ENCODE data around the gene WASF3.

The WASF3 gene

GRCh38 chr13:26605845-26606244, 48.4 kb downstream of the WASF3 start:
- H3K4me1 ChIP-seq (ENCODE audit: insufficient read depth, insufficient read length): no peaks in the 10 kb centered on the region
- H3K4me3 ChIP-seq (ENCODE audit: insufficient read length, low read depth): no peak overlapping the region
- H3K9me3 ChIP-seq (ENCODE audit: insufficient read depth, low read length): no peaks in the 10 kb centered on the region
- no peaks in the 10 kb centered on the region for H3K36me3 ChIP-seq (ENCODE audit: insufficient read depth, insufficient read length, low read length)
- no peaks in the 10 kb centered on the region for H3K27me3 ChIP-seq (ENCODE audit: insufficient read depth, insufficient read length)
- H3K9ac ChIP-seq (ENCODE audit: insufficient read length, low read depth): no peak overlapping the region
- TF ChIP-seq ZNF274 (IDR thresholded peaks at IDR 0.05; ENCODE audit: low read depth, low read length) (no peak), YY1 (IDR thresholded peaks at IDR 0.05; ENCODE audit: insufficient read depth, insufficient read length) (no peak), SUZ12 (IDR thresholded peaks at IDR 0.05; ENCODE audit: extremely low read depth, insufficient read depth, insufficient read length) (no peak)
- no peak for DNase-seq (ENCODE audit: low read depth, low spot score)

DNA sequence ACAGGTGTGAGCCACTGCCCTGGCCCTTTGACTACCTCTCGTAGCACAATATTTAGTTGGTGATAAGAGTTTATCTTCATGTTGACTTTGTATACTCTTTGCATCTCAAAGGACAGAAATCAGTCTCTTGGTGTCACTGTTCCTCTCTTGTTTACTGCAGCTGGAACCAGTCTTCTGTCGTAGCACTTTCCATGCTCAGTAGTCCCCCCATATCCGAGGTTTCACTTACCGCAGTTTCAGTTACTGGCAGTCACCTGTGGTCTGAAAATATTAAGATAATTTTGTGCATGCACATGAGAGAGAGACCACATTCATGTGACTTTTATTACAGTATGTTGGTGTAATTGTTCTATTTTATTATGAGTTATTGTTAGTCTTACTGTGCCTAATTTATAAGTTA, 49.1 kb downstream of the WASF3 start:
- Histone ChIP-seq H3K9me3 (ENCODE audit: insufficient read depth, low read length) (no peaks in the 10 kb centered on the region), H3K9ac (ENCODE audit: insufficient read length, low read depth) (no peak overlapping the region), H3K27me3 (ENCODE audit: insufficient read depth, insufficient read length) (no peaks in the 10 kb centered on the region), H3K4me1 (ENCODE audit: insufficient read depth, insufficient read length) (no peaks in the 10 kb centered on the region), H3K36me3 (ENCODE audit: insufficient read depth, insufficient read length, low read length) (no peaks in the 10 kb centered on the region), H3K4me3 (ENCODE audit: insufficient read length, low read depth) (no peak overlapping the region)
- TF ChIP-seq ZNF274 (IDR thresholded peaks at IDR 0.05; ENCODE audit: low read depth, low read length): no peak
- no peak for TF ChIP-seq SUZ12 (IDR thresholded peaks at IDR 0.05; ENCODE audit: extremely low read depth, insufficient read depth, insufficient read length)
- no peak for TF ChIP-seq YY1 (IDR thresholded peaks at IDR 0.05; ENCODE audit: insufficient read depth, insufficient read length)
- no peak for DNase-seq (ENCODE audit: low read depth, low spot score)

DNA sequence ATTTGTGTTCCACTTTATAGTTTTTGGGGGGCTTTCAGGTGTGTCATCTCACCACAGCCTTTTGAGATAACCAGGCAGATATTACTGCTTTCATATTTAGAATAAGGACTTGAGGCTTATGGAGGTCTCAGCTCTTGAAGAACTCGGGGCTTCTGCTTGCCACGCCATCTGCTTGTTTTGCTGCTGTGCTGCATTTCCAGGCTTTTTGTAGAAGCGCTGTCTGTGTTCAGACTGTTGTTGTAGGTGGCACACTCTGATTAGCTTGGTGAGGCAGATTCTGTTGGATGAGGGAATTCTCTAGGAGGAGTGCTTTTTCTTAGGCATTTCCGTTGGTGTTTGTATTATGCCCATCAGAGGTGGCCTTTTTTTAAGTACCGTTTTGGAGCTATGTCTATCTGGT, 57.2 kb downstream of the WASF3 start:
- Histone ChIP-seq H3K4me3 (ENCODE audit: insufficient read length, low read depth) (no peak overlapping the region), H3K27me3 (ENCODE audit: insufficient read depth, insufficient read length) (no peaks in the 10 kb centered on the region), H3K36me3 (ENCODE audit: insufficient read depth, insufficient read length, low read length) (no peaks in the 10 kb centered on the region), H3K9me3 (ENCODE audit: insufficient read depth, low read length) (no peaks in the 10 kb centered on the region), H3K9ac (ENCODE audit: insufficient read length, low read depth) (no peak overlapping the region), H3K4me1 (ENCODE audit: insufficient read depth, insufficient read length) (no peaks in the 10 kb centered on the region)
- no peak for TF ChIP-seq SUZ12 (IDR thresholded peaks at IDR 0.05; ENCODE audit: extremely low read depth, insufficient read depth, insufficient read length)
- TF ChIP-seq ZNF274 (IDR thresholded peaks at IDR 0.05; ENCODE audit: low read depth, low read length): no peak
- TF ChIP-seq YY1 (IDR thresholded peaks at IDR 0.05; ENCODE audit: insufficient read depth, insufficient read length): no peak
- DNase-seq (ENCODE audit: low read depth, low spot score): no peak

DNA sequence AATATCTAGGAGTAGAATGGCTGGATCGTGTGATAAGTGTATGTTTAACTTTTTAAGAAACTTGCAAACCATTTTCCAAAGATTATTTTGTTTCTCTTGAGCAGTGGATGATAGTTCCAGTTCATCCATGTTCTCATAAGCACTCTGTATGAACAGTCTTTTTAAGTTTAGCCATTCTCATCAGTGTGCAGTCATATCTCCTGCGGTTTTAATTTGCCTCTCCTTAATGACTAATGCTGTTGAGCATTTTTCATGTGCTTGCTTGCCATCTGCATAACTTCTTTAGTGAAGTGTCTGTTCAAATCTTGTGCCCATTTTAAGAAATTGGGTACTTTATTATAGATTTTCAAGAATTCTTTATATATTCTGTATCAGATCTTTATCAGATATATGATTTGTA, 58.6 kb downstream of the WASF3 start:
- TF ChIP-seq ZNF274 (IDR thresholded peaks at IDR 0.05; ENCODE audit: low read depth, low read length) (no peak), SUZ12 (IDR thresholded peaks at IDR 0.05; ENCODE audit: extremely low read depth, insufficient read depth, insufficient read length) (no peak), YY1 (IDR thresholded peaks at IDR 0.05; ENCODE audit: insufficient read depth, insufficient read length) (no peak)

GRCh38 chr13:26618726-26619125, 61.2 kb downstream of the WASF3 start:
- no peak for TF ChIP-seq SUZ12 (IDR thresholded peaks at IDR 0.05; ENCODE audit: extremely low read depth, insufficient read depth, insufficient read length)
- no peak for TF ChIP-seq YY1 (IDR thresholded peaks at IDR 0.05; ENCODE audit: insufficient read depth, insufficient read length)
- Histone ChIP-seq H3K4me1 (ENCODE audit: insufficient read depth, insufficient read length) (no peaks in the 10 kb centered on the region), H3K36me3 (ENCODE audit: insufficient read depth, insufficient read length, low read length) (no peaks in the 10 kb centered on the region), H3K4me3 (ENCODE audit: insufficient read length, low read depth) (no peak overlapping the region), H3K9ac (ENCODE audit: insufficient read length, low read depth) (no peak overlapping the region), H3K27me3 (ENCODE audit: insufficient read depth, insufficient read length) (no peaks in the 10 kb centered on the region), H3K9me3 (ENCODE audit: insufficient read depth, low read length) (peaks cover 2% of the 10 kb centered on the region; the same call in 1 of the 2 replicates)
- no peak for DNase-seq (ENCODE audit: low read depth, low spot score)

More for the DNA sequence above, 58.6 kb downstream of the WASF3 start:
- no peaks in the 10 kb centered on the region for H3K4me1 ChIP-seq (ENCODE audit: insufficient read depth, insufficient read length)
- H3K4me3 ChIP-seq (ENCODE audit: insufficient read length, low read depth): no peak overlapping the region
- H3K9ac ChIP-seq (ENCODE audit: insufficient read length, low read depth): no peak overlapping the region
- H3K27me3 ChIP-seq (ENCODE audit: insufficient read depth, insufficient read length): no peaks in the 10 kb centered on the region
- no peaks in the 10 kb centered on the region for H3K9me3 ChIP-seq (ENCODE audit: insufficient read depth, low read length)
- H3K36me3 ChIP-seq (ENCODE audit: insufficient read depth, insufficient read length, low read length): no peaks in the 10 kb centered on the region
- no peak for DNase-seq (ENCODE audit: low read depth, low spot score)

- Histone ChIP-seq H3K27me3 (ENCODE audit: insufficient read depth, insufficient read length) (no peaks in the 10 kb centered on the region), H3K36me3 (ENCODE audit: insufficient read depth, insufficient read length, low read length) (no peaks in the 10 kb centered on the region), H3K9me3 (ENCODE audit: insufficient read depth, low read length) (peaks cover 9% of the 10 kb centered on the region; the same call in 1 of the 2 replicates), H3K4me3 (ENCODE audit: insufficient read length, low read depth) (no peak overlapping the region), H3K4me1 (ENCODE audit: insufficient read depth, insufficient read length) (no peaks in the 10 kb centered on the region), H3K9ac (ENCODE audit: insufficient read length, low read depth) (no peak overlapping the region)
- TF ChIP-seq YY1 (IDR thresholded peaks at IDR 0.05; ENCODE audit: insufficient read depth, insufficient read length) (no peak), SUZ12 (IDR thresholded peaks at IDR 0.05; ENCODE audit: extremely low read depth, insufficient read depth, insufficient read length) (no peak), ZNF274 (IDR thresholded peaks at IDR 0.05; ENCODE audit: low read depth, low read length) (no peak)
- DNase-seq (ENCODE audit: low read depth, low spot score): no peak
Observed at GRCh38 chr13:26619358-26619757, 61.9 kb downstream of the WASF3 start.

- Histone ChIP-seq H3K9ac (ENCODE audit: insufficient read length, low read depth) (no peak overlapping the region), H3K4me1 (ENCODE audit: insufficient read depth, insufficient read length) (no peaks in the 10 kb centered on the region), H3K9me3 (ENCODE audit: insufficient read depth, low read length) (peaks cover 12% of the 10 kb centered on the region; the same call in 1 of the 2 replicates), H3K27me3 (ENCODE audit: insufficient read depth, insufficient read length) (no peaks in the 10 kb centered on the region), H3K36me3 (ENCODE audit: insufficient read depth, insufficient read length, low read length) (no peaks in the 10 kb centered on the region), H3K4me3 (ENCODE audit: insufficient read length, low read depth) (no peak overlapping the region)
- TF ChIP-seq YY1 (IDR thresholded peaks at IDR 0.05; ENCODE audit: insufficient read depth, insufficient read length): no peak
- TF ChIP-seq SUZ12 (IDR thresholded peaks at IDR 0.05; ENCODE audit: extremely low read depth, insufficient read depth, insufficient read length): no peak
- no peak for TF ChIP-seq ZNF274 (IDR thresholded peaks at IDR 0.05; ENCODE audit: low read depth, low read length)
- no peak for DNase-seq (ENCODE audit: low read depth, low spot score)
Observed at GRCh38 chr13:26621731-26622401, 64.4 kb downstream of the WASF3 start.
